Breast epithelium (tissue), 3 donors: ENCODE measurements around the gene GPX3.

Source experiments
- POLR2A ChIP-seq: fragments of 450-650 bp; IDR thresholded peaks from one replicate; pipeline ENCODE4 v1.6.1; 2016; ENCODE audit warnings: antibody characterized with exemption, mild to moderate bottlenecking, moderate library complexity
- POLR2AphosphoS5 ChIP-seq, 3 donors: sonication (generic); formaldehyde crosslinking; IDR thresholded peaks; one replicate each; pipeline ENCODE4 v1.6.1; 2017; ENCODE audit warnings: antibody characterized with exemption in 3 of 3
- TF ChIP-seq, protein P1 (sequence below), 3 donors: fragments of 450-650 bp; IDR thresholded peaks; one replicate each; pipeline ENCODE4 v1.5.1; 2016 to 2017; ENCODE audit warnings: antibody characterized with exemption in 3 of 3, mild to moderate bottlenecking in 3 of 3, moderate library complexity in 3 of 3

DNA sequence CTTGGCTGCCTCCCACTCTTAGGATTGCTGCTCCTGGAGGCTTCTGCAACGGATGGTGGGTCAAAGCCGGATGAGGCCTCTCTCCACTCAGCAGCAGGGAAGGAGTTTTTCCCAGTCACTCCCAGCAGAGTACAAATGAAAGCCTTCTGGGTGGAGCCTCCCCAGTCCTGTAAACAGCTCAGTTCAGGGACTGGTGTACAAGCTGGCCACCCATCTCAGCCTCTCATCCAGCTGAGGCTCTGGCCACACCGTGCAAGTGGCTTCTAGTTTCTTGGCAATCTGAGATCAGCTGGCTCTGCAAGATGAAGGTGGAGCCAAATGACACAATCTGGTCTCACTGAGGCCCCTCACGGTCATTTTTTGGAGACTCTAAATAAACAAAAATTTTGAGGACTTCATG, 10.0 kb downstream of the GPX3 start:
- TF ChIP-seq, protein P1, sequence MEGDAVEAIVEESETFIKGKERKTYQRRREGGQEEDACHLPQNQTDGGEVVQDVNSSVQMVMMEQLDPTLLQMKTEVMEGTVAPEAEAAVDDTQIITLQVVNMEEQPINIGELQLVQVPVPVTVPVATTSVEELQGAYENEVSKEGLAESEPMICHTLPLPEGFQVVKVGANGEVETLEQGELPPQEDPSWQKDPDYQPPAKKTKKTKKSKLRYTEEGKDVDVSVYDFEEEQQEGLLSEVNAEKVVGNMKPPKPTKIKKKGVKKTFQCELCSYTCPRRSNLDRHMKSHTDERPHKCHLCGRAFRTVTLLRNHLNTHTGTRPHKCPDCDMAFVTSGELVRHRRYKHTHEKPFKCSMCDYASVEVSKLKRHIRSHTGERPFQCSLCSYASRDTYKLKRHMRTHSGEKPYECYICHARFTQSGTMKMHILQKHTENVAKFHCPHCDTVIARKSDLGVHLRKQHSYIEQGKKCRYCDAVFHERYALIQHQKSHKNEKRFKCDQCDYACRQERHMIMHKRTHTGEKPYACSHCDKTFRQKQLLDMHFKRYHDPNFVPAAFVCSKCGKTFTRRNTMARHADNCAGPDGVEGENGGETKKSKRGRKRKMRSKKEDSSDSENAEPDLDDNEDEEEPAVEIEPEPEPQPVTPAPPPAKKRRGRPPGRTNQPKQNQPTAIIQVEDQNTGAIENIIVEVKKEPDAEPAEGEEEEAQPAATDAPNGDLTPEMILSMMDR (IDR thresholded peaks at IDR 0.05) = no peak
- TF ChIP-seq POLR2AphosphoS5 (IDR thresholded peaks at IDR 0.05) (peak in 2 of 3 donors; percentile 60 to 77), POLR2A (no peak)
